HG03280 (cell line): ENCODE measurements around the gene ANO3.

Experiments
- ATAC-seq: cut with Tn5 transposase; IDR thresholded peaks from one replicate; pipeline ENCODE4 v1.9.1; 2021; ENCODE audit warnings: mild to moderate bottlenecking, moderate library complexity; ENCODE audit not compliant: unreplicated experiment

The ANO3 gene

DNA sequence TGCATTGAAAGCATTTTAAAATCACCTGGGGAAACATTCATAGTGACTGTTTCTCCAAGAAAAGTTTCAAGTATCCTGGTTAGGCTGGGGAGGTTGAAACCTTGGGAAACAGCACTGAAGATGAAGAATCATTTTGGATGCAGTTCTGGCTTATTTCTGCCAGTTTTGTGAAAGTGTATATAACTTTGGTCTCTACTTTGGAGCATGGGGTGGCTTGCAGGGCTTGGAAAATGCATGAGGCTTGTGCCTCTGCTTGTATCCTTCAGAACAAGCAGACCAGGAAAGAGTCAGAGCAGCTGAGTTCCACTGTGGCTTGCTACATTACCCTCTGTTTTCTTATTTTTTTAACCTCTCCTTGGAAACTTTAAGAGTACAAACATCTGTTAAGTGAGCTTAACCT is 370.5 kb downstream of the ANO3 start:
- ATAC-seq = no peak

DNA sequence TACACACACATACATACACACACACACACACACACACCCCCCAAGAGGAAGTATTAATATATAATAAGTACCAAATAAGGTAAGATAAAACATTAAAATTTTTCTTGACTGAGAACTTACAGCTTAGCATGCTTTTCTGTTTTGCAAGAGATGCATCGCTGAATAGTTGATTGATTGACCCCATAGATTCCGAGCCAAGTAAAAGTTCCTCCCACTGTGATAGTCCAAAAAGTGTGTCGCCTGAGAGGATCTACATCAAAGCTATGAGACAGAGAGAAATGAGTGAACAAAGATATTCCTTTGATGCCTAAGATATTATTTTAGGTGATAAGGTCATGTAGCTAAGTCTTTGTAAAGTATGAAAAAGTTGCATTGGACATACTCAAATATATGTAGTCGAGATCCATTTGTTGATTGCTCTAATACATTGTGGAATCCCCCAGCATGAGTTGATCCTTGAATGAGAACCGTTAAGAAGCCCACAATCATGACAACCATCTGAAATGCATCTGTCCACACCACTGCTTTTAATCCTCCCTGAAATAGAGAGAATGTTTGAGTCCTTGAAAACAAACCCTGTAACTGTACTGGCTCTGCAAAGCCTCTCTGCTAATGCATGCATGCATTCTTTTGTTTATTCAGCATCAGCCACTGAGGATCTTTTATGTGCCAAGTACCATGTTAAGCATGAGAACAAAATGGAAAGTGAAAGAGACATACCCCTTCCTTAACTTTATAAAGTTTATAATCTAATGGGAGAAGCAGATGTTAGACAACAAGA is 371.7 kb downstream of the ANO3 start:
- ATAC-seq = no peak

DNA sequence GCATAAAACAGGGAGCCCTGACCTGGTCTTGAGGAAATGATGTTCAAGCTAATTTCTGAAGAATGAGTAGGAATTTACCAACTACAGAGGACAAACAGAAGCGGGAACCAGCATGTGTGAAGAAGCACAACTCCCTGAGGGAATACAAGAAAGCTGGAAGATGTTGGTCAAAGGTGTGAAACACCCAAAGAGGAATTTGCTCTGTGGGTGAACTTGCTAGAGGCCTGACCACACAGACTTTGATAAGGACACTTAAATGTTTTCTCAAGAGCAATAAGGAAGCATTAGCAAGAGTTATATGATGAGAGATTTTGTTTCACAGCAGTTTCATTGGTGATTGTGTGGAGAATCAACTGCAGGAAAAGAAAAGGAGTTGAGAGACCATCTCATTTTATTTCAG is 372.3 kb downstream of the ANO3 start:
- no peak for ATAC-seq

DNA sequence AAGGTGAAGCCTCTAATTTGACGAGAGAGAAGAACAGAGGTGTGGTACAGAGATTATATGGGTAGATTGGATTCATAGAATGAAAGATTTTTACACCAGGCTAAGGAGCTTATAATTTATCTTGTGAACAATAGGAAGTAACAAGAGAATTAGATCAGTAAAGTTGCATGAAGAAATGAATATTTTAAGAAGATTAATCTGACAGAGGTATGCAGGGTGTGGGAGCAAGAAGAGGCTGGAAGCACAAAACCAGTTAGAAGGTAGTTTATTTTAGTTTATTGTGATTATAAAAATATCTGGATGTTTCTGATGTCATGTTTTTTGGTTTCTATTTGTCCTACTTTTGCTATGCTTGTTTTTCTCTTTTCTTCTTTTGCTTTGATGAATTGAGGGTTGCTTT is 374.3 kb downstream of the ANO3 start:
- no peak for ATAC-seq

DNA sequence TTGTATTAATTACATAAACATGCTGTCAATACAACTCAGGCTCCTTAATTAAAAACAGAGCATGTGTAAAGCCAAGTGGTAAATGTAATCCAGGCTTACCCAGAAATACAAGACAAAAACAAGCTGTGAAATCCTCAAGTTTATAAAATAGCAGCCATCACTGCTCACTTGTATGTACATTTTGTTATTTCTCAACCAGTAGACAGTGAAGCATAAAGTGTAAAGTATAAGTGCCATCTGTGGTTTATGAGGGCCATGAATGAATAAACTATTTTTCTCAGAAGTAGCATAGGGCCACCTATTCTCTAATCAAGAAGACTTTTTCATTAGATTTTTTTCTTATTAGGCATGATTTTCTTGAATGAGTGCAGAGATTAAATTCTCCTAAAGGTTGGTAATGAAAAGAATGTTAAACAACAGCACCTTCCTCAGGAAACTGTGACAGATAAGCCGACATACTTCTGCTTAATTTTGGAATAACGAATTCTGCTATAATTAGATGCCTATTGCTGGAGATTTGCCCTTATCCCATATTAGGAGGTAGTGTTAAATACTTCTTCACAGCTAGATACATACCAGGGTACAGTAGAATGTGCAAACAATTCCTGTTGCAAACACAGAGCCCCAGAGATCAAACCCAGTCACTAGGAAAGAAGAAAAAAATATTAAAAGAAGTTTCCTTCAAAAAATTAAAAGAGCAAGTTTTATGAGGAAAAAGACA is 377.0 kb downstream of the ANO3 start:
- no peak for ATAC-seq

GRCh38 chr11:26710489-26710888 is 378.6 kb downstream of the ANO3 start:
- ATAC-seq = no peak

DNA sequence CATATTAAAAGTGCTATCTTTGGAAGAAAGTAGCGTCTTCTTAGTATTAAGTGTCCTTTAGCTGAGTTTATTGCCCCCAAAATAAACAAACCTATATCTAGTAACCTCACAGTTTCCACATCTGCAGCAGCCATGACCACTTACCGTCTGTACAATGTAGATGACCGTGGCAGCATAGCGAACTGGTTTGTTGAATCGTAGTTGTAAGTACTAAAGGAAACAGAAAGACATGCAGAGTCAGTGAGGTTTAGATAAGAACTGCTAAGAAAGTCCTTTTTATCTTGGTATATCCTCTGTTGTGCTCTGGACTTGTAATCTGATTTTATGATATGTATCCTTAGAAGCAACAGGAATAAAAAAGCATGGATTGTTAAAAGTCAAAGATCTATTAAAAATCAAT is 380.6 kb downstream of the ANO3 start:
- no peak for ATAC-seq
